Cardiac muscle cell (in vitro differentiated cells and primary cell): ENCODE results near the gene SERPIND1. TPM values are rescaled to one million over a fixed set of nuclear protein-coding genes. Genes with fewer than 3 reads are reported as not detected.

Experiments used
- DNase-seq, 2 donors: peaks; one replicate each; pipeline versions ENCODE4 v3.0.0 to v3.0.0-alpha.2; 2010 to 2017; ENCODE audit warnings: low read depth in 1 of 2, low spot score in 1 of 2
- H3K27ac ChIP-seq: fragments of 200-600 bp; sonication (generic); 2 replicates; pipeline ENCODE4 v1.5.1; 2016
- H3K27me3 ChIP-seq: fragments of 200-600 bp; sonication (generic); 2 replicates; pipeline ENCODE4 v1.6.0; 2016; ENCODE audit warnings: control low read depth
- H3K36me3 ChIP-seq: fragments of 200-600 bp; sonication (generic); 2 replicates; pipeline ENCODE4 v1.5.1; 2016; ENCODE audit warnings: control low read depth
- H3K4me1 ChIP-seq: fragments of 200-600 bp; sonication (generic); 2 replicates; pipeline ENCODE4 v1.8.1; 2017; ENCODE audit warnings: low read depth, mild to moderate bottlenecking, mixed run types
- H3K4me3 ChIP-seq: fragments of 200-600 bp; sonication (generic); 2 replicates; pipeline ENCODE4 v1.5.1; 2016; ENCODE audit warnings: mild to moderate bottlenecking
- H3K9me3 ChIP-seq: fragments of 200-600 bp; sonication (generic); 2 replicates; pipeline ENCODE4 v1.5.1; 2017; ENCODE audit warnings: low read depth, mild to moderate bottlenecking, control low read depth
- polyA plus RNA-seq: library from polyadenylated mRNA; unstranded; fragments of >200 nt; fragmentation: Nextera tagmentation; extraction: Ambion mirVana; gene quantifications from 2 replicates; pipeline ENCODE4 v1.2.1, GENCODE V29; 2016
- total RNA-seq: library from RNA; depleted of rRNA; stranded (reverse); fragments of >200 nt; gene quantifications from 2 replicates; pipeline ENCODE4 v1.2.3, GENCODE V29; 2016
- TF ChIP-seq, protein P1 (sequence below): IDR thresholded peaks from 2 replicates; pipeline ENCODE4 v1.5.1; 2012; ENCODE audit warnings: low read depth, mild to moderate bottlenecking, low read length

Gene SERPIND1
- total and polyA plus RNA-seq, 2 experiments from 2014 or later, result 0.94 to 1.3 TPM

DNA sequence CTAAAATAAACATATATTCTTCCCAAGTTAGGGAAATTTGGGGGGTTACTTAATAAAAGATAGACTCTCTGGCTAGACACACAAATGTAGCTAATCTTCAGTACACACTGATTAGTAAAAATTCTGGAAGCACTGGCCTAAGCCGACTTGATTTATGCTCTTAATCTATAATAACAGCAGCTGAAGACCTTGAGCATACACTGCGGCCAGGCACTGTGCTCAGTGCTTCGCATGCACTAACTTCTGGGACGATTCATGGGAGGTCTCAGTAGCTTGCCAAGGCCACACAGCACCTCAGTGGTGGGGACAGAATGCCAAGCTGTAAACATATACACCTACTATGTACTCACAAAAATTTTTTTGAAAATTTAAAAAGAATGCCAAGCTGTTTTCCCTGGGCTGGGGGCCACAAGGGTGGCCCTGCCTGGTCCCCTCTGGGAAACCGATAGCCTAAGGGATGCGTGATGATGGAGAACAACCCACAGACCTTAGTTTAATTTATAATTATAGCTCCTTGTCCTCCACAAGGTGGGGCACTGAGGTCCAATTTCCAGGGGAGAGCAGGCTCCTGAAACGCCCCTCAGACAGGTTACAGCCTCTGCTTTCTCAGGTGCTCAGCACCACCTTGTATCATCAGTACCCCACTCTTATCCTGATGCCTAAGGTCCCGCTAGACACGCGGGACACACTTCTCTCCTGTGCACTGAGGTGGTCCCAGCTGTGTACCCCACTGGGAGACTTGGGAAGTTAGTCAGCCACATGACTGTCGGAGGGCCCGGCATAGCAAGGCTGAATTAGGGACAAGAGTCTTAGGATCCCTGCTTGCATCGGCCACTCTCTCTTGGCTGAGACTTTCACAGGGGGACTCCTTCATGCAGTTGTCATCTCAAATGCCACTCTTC lies 20.1 kb downstream of the SERPIND1 start:
- no peaks in the 10 kb centered on the region for H3K9me3 ChIP-seq
- no peak for DNase-seq
- TF ChIP-seq, protein P1, sequence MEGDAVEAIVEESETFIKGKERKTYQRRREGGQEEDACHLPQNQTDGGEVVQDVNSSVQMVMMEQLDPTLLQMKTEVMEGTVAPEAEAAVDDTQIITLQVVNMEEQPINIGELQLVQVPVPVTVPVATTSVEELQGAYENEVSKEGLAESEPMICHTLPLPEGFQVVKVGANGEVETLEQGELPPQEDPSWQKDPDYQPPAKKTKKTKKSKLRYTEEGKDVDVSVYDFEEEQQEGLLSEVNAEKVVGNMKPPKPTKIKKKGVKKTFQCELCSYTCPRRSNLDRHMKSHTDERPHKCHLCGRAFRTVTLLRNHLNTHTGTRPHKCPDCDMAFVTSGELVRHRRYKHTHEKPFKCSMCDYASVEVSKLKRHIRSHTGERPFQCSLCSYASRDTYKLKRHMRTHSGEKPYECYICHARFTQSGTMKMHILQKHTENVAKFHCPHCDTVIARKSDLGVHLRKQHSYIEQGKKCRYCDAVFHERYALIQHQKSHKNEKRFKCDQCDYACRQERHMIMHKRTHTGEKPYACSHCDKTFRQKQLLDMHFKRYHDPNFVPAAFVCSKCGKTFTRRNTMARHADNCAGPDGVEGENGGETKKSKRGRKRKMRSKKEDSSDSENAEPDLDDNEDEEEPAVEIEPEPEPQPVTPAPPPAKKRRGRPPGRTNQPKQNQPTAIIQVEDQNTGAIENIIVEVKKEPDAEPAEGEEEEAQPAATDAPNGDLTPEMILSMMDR, result no peak
- peaks cover 8% of the 10 kb centered on the region for H3K4me1 ChIP-seq
- H3K27me3 ChIP-seq, result no peaks in the 10 kb centered on the region
- H3K27ac ChIP-seq, result no peak overlapping the region
- H3K36me3 ChIP-seq, result peaks cover 13% of the 10 kb centered on the region
- H3K4me3 ChIP-seq, result no peak overlapping the region

GRCh38 chr22:20794650-20795413 lies 20.9 kb downstream of the SERPIND1 start:
- Histone ChIP-seq H3K27me3 (no peaks in the 10 kb centered on the region), H3K27ac (no peak overlapping the region), H3K9me3 (no peaks in the 10 kb centered on the region), H3K4me3 (no peak overlapping the region), H3K36me3 (peaks cover 13% of the 10 kb centered on the region), H3K4me1 (peaks cover 7% of the 10 kb centered on the region)
- no peak for DNase-seq
- TF ChIP-seq, protein P1, result no peak

GRCh38 chr22:20796731-20797130 lies 22.8 kb downstream of the SERPIND1 start:
- DNase-seq, result no peak
- Histone ChIP-seq H3K27ac (no peak overlapping the region), H3K4me1 (peaks cover 7% of the 10 kb centered on the region), H3K36me3 (peaks cover 24% of the 10 kb centered on the region), H3K27me3 (no peaks in the 10 kb centered on the region), H3K4me3 (no peak overlapping the region), H3K9me3 (no peaks in the 10 kb centered on the region)
- TF ChIP-seq, protein P1, result no peak

- TF ChIP-seq, protein P1, result no peak
- H3K9me3 ChIP-seq, result no peaks in the 10 kb centered on the region
- H3K4me1 ChIP-seq, result peaks cover 7% of the 10 kb centered on the region
- H3K4me3 ChIP-seq, result no peak overlapping the region
- DNase-seq, result no peak
- H3K27me3 ChIP-seq, result no peaks in the 10 kb centered on the region
- H3K36me3 ChIP-seq, result peaks cover 32% of the 10 kb centered on the region
- no peak overlapping the region for H3K27ac ChIP-seq
Observed at GRCh38 chr22:20798218-20798617, 24.3 kb downstream of the SERPIND1 start.

- peaks cover 7% of the 10 kb centered on the region for H3K4me1 ChIP-seq
- no peak for DNase-seq
- no peak overlapping the region for H3K4me3 ChIP-seq
- H3K27ac ChIP-seq, result no peak overlapping the region
- H3K36me3 ChIP-seq, result peaks cover 39% of the 10 kb centered on the region
- TF ChIP-seq, protein P1, result no peak
- no peaks in the 10 kb centered on the region for H3K9me3 ChIP-seq
- H3K27me3 ChIP-seq, result no peaks in the 10 kb centered on the region
Observed at GRCh38 chr22:20798974-20799373, 25.1 kb downstream of the SERPIND1 start.
